Stimulated activated CD4-positive, alpha-beta T cell treated with anti-CD3 and anti-CD28 coated beads, Interleukin-12 subunit alpha, Interleukin-12 subunit beta, amount 100 ng/mL, for 48 hours (primary cell): ENCODE data around the gene HNRNPU.
A peak's percentile ranks its signal among the peaks of the same experiment; 100 is the strongest.

Source experiments
- DNase-seq, 3 donors: peaks; one replicate each; pipeline ENCODE4 v3.0.0-alpha.2; 2020; ENCODE audit warnings: low read depth in 2 of 3, low spot score in 1 of 3

The HNRNPU gene

GRCh38 chr1:244802556-244803239 lies 61.6 kb downstream of the HNRNPU start:
- DNase-seq = no peak

GRCh38 chr1:244802041-244802440 lies 62.3 kb downstream of the HNRNPU start:
- DNase-seq = no peak

- DNase-seq = peak; percentile 14 to 27 (median 20)
Observed at GRCh38 chr1:244801246-244801645, 63.1 kb downstream of the HNRNPU start.

GRCh38 chr1:244800821-244801220 lies 63.5 kb downstream of the HNRNPU start:
- no peak for DNase-seq
